ENCODE data around the gene STK11.

Gene STK11

DNA sequence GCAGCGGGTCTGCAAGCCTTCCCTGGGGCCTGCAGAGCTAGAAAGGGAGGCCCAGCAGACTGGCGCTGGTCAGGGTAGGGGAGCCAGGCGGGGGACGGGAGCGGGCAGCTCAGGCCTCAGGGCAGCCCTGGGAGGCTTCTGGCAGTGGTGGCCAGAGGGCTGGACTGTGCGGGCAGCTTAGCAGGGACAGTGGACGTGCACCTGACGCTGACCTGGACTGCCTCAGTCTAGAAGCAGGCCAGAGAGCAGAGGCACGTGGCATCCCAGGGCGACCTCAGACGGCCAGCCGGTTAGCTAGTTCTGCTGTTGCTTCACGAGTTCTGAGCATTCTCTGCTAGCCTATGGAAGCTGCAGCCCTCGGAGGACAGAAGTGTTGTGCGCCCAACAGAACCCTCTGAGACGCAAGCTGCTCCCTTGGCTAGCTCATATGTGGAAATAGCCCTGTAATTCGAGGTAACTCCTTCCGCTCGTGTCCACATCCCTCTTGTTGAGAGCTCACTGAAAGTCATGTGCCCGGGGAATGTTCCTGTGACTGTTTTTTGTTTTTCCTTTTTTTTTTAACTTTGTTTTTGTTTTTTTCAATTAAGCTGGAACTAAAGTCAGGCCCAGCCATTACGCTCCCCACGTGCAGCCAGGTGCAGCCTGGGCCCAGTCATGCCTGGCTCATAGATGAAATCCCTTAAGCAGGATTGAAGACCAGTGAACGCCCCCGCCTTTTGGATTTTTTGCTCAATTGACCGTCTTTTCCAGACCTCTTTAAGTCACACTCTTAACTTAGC, 67.9 kb downstream of the STK11 start:
- TF ChIP-seq SPI1 (IDR thresholded peaks at IDR 0.05; ENCODE audit: borderline replicate concordance, low read depth) = peak; percentile 6; the same call in 1 of the 2 replicates
- TF ChIP-seq GABPA (IDR thresholded peaks at IDR 0.05; ENCODE audit: low read depth) = peak; percentile 60; the same call in 1 of the 2 replicates
- TF ChIP-seq REST (IDR thresholded peaks at IDR 0.05; ENCODE audit: insufficient replicate concordance, low read depth) = no peak
- peak; percentile 84 for TF ChIP-seq POLR2AphosphoS5 (IDR thresholded peaks at IDR 0.05; ENCODE audit: low read depth)
- TF ChIP-seq CTCF (IDR thresholded peaks at IDR 0.05; ENCODE audit: insufficient read depth, low read length) = no peak
- Histone ChIP-seq H3K27me3 (ENCODE audit: insufficient read depth, poor library complexity, severe bottlenecking) (no peaks in the 10 kb centered on the region), H3K27ac (replicated peaks) (peak overlapping the region; percentile 100), H3K4me3 (replicated peaks; ENCODE audit: insufficient read depth, low read length) (peak overlapping the region; percentile 61)
- peak; percentile 75 to 96 for DNase-seq (ENCODE audit: low read depth in 1 of 2, low spot score in 1 of 2)

GRCh38 chr19:1274081-1274851, 68.7 kb downstream of the STK11 start:
- TF ChIP-seq POLR2AphosphoS5 (IDR thresholded peaks at IDR 0.05; ENCODE audit: low read depth) = no peak
- TF ChIP-seq GABPA (IDR thresholded peaks at IDR 0.05; ENCODE audit: low read depth) = no peak
- TF ChIP-seq CTCF (IDR thresholded peaks at IDR 0.05; ENCODE audit: insufficient read depth, low read length) = no peak
- TF ChIP-seq SPI1 (IDR thresholded peaks at IDR 0.05; ENCODE audit: borderline replicate concordance, low read depth) = no peak
- TF ChIP-seq REST (IDR thresholded peaks at IDR 0.05; ENCODE audit: insufficient replicate concordance, low read depth) = no peak

DNA sequence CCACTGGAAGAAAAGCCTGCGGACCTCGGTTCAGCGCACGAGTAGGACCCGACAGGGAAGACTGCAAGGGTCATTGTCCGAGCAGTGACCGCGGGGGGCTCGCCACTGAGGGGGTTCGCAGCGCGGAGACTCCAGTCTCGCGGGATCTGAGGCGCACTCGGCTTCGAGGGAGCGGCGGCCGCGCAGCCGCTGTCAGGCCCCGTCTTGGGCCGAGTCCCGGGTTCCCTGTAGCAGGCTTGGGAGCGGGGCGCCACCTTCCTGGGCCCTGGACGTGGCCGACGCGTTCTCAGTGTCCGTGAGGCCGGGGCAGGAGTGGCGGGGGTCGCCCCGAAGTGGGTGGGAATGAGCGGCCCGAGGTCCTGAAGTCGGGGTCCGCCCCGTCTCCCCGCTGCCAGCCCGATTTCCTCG, 69.3 kb downstream of the STK11 start:
- Histone ChIP-seq H3K4me3 (replicated peaks; ENCODE audit: insufficient read depth, low read length) (peak overlapping the region; percentile 61), H3K27me3 (ENCODE audit: insufficient read depth, poor library complexity, severe bottlenecking) (no peaks in the 10 kb centered on the region), H3K27ac (replicated peaks) (peak overlapping the region; percentile 100)
- TF ChIP-seq SPI1 (IDR thresholded peaks at IDR 0.05; ENCODE audit: borderline replicate concordance, low read depth) (no peak), REST (IDR thresholded peaks at IDR 0.05; ENCODE audit: insufficient replicate concordance, low read depth) (no peak), CTCF (IDR thresholded peaks at IDR 0.05; ENCODE audit: insufficient read depth, low read length) (no peak), POLR2AphosphoS5 (IDR thresholded peaks at IDR 0.05; ENCODE audit: low read depth) (peak; percentile 43), GABPA (IDR thresholded peaks at IDR 0.05; ENCODE audit: low read depth) (no peak)
- DNase-seq (ENCODE audit: low read depth in 1 of 2, low spot score in 1 of 2) = peak in 1 of 2 experiments; percentile 34

More at GRCh38 chr19:1274081-1274851, 68.7 kb downstream of the STK11 start:
- H3K27me3 ChIP-seq (ENCODE audit: insufficient read depth, poor library complexity, severe bottlenecking) = no peaks in the 10 kb centered on the region
- DNase-seq (ENCODE audit: low read depth in 1 of 2, low spot score in 1 of 2) = peak in 1 of 2 experiments; percentile 58
- peak overlapping the region; percentile 61 for H3K4me3 ChIP-seq (replicated peaks; ENCODE audit: insufficient read depth, low read length)
- H3K27ac ChIP-seq (replicated peaks) = peak overlapping the region; percentile 100

All from HL-60 (cell line).